ENCODE measurements around the gene PPFIA4. TPM values are rescaled to one million over a fixed set of nuclear protein-coding genes. Genes with fewer than 3 reads are reported as not detected.

Gene PPFIA4
- total and polyA plus RNA-seq, 2 donors (not counting 3 experiments of a cell fraction or from before 2014, with no cell fraction given): 0.17 to 0.22 TPM

DNA sequence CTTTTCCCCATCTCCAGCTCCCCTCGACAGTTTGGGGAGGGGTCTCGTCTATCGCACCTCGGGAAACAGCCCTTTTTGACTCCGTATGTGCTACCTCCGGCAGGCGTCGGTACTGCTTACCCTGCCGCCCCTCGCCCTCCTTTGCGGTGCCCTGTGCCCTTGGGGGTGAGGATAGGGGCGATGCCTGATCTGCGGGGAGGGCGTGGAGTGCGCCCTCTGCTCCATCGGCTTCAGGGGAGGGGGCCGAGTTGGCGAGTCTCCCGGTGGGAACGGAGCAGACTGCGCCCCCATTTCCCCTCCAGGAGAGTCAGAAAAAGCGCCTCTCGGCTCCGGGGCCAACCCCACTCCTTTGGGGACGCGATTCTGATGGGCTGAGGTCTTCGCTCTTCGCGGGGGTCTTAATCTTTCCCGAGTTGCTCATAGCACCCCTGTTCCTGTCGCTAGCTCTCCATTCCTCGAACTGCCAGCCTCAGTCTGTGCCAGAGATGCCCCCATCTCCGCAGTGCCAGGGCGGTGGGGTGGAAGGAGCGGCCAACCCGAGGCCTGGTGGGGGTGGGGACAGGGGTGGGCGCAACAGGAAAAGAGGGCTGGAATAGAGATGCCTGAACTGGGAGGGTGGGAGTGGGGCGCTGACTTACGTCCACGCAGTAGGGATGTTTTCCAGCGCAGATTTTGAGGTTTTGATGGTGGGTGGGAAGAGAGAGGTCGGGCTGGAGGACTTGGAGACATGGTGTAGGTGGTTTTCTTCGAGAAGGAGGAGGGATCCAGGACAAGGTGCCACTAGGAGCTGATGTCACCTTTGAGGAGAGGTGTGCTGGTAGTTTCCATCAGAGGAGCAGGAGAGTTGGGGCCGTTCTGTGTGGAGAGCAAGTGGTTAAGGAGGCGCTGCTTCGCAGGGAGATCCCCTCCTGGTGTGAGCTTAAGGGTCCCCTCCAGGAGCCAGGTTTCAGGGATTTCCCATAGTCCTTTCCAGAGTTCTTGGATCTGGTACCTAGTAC is 674 bp downstream of the PPFIA4 start:
- Histone ChIP-seq H2AFZ (ENCODE audit: low read depth, low read length) (peak overlapping the region; percentile 65), H3K27ac (ENCODE audit: insufficient read depth, low read depth, low read length) (no peak overlapping the region), H3K4me3 (replicated peaks in 1 of 3; ENCODE audit: insufficient read depth in 1 of 3, low read depth in 1 of 3, low read length in 3 of 3) (peak overlapping the region in 2 of 3 experiments; percentile 27 to 30), H4K20me1 (replicated peaks; ENCODE audit: control insufficient read depth, extremely low read depth, insufficient read depth, low read length) (no peaks in the 10 kb centered on the region), H3K36me3 (ENCODE audit: control insufficient read depth in 2 of 2, extremely low read depth in 1 of 2, insufficient read depth in 2 of 2, low read length in 2 of 2) (peaks cover 5 to 6% of the 10 kb centered on the region in 2 experiments), H3K4me1 (ENCODE audit: control insufficient read depth, extremely low read depth, insufficient read depth, low read length) (peaks cover 6% of the 10 kb centered on the region), H3K9ac (replicated peaks; ENCODE audit: extremely low read depth, insufficient read depth, low read length) (no peak overlapping the region), H3K9me3 (replicated peaks; ENCODE audit: control insufficient read depth, insufficient read depth, low read length) (no peaks in the 10 kb centered on the region), H3K9me1 (replicated peaks; ENCODE audit: control insufficient read depth, extremely low read depth, insufficient read depth, low read length) (no peaks in the 10 kb centered on the region), H3K4me2 (ENCODE audit: insufficient read depth, low read length) (peak overlapping the region; percentile 78), H3K27me3 (ENCODE audit: control insufficient read depth in 2 of 2, insufficient read depth in 2 of 2, low read length in 2 of 2) (peaks cover 16 to 26% of the 10 kb centered on the region in 2 experiments), H3K79me2 (ENCODE audit: control insufficient read depth, insufficient read depth, low read length) (no peaks in the 10 kb centered on the region)
- ChIA-PET CTCF (interaction anchor here (0.9 to 4.1 kb wide), 8 partner anchors 13 to 241 kb away, joined by 3 to 35 read pairs (median 6); no protein-coding TSS in a partner anchor), POLR2A (no interaction called here)
- FAIRE-seq (no peak), DNase-seq (ENCODE audit: low read depth, low spot score) (no peak)
- dilution Hi-C loops (cut with MboI; ENCODE audit: extremely low pct_ligation_motif_present, low sequenced_read_pairs) (no loop called here), intact Hi-C loops (cut with micrococcal nuclease) (no loop called here)
- BruUV-seq (replicated peaks): no TSS peak
- no peak for TF ChIP-seq POLR2A (IDR thresholded peaks at IDR 0.05; ENCODE audit: low read depth, low read length)
- TF ChIP-seq GATA2 (IDR thresholded peaks at IDR 0.05; ENCODE audit: insufficient read depth, insufficient read length, low read depth, low read length): no peak
- TF ChIP-seq EZH2 (IDR thresholded peaks at IDR 0.05; ENCODE audit: borderline replicate concordance, low read depth, low read length, severe bottlenecking): peak; percentile 68
- no peak for TF ChIP-seq FOS (IDR thresholded peaks at IDR 0.05; ENCODE audit: borderline replicate concordance, insufficient read depth, low read length)

- Histone ChIP-seq H3K4me3 (replicated peaks in 1 of 3; ENCODE audit: insufficient read depth in 1 of 3, low read depth in 1 of 3, low read length in 3 of 3) (no peak overlapping the region), H3K9ac (replicated peaks; ENCODE audit: extremely low read depth, insufficient read depth, low read length) (no peak overlapping the region), H2AFZ (ENCODE audit: low read depth, low read length) (no peak overlapping the region), H3K4me1 (ENCODE audit: control insufficient read depth, extremely low read depth, insufficient read depth, low read length) (peaks cover 6% of the 10 kb centered on the region), H3K4me2 (ENCODE audit: insufficient read depth, low read length) (no peak overlapping the region), H3K27ac (ENCODE audit: insufficient read depth, low read depth, low read length) (no peak overlapping the region), H3K9me1 (replicated peaks; ENCODE audit: control insufficient read depth, extremely low read depth, insufficient read depth, low read length) (no peaks in the 10 kb centered on the region), H3K36me3 (ENCODE audit: control insufficient read depth in 2 of 2, extremely low read depth in 1 of 2, insufficient read depth in 2 of 2, low read length in 2 of 2) (peaks cover 5 to 6% of the 10 kb centered on the region in 2 experiments), H3K9me3 (replicated peaks; ENCODE audit: control insufficient read depth, insufficient read depth, low read length) (no peaks in the 10 kb centered on the region), H3K79me2 (ENCODE audit: control insufficient read depth, insufficient read depth, low read length) (no peaks in the 10 kb centered on the region), H3K27me3 (ENCODE audit: control insufficient read depth in 2 of 2, insufficient read depth in 2 of 2, low read length in 2 of 2) (peaks cover 19 to 26% of the 10 kb centered on the region in 2 experiments), H4K20me1 (replicated peaks; ENCODE audit: control insufficient read depth, extremely low read depth, insufficient read depth, low read length) (no peaks in the 10 kb centered on the region)
- ChIA-PET CTCF (interaction anchor here (1.0 to 4.1 kb wide), 4 partner anchors 12 to 239 kb away, joined by 3 to 35 read pairs (median 10); no protein-coding TSS in a partner anchor), POLR2A (no interaction called here)
- TF ChIP-seq GATA2 (IDR thresholded peaks at IDR 0.05; ENCODE audit: insufficient read depth, insufficient read length, low read depth, low read length): no peak
- TF ChIP-seq, protein P1, sequence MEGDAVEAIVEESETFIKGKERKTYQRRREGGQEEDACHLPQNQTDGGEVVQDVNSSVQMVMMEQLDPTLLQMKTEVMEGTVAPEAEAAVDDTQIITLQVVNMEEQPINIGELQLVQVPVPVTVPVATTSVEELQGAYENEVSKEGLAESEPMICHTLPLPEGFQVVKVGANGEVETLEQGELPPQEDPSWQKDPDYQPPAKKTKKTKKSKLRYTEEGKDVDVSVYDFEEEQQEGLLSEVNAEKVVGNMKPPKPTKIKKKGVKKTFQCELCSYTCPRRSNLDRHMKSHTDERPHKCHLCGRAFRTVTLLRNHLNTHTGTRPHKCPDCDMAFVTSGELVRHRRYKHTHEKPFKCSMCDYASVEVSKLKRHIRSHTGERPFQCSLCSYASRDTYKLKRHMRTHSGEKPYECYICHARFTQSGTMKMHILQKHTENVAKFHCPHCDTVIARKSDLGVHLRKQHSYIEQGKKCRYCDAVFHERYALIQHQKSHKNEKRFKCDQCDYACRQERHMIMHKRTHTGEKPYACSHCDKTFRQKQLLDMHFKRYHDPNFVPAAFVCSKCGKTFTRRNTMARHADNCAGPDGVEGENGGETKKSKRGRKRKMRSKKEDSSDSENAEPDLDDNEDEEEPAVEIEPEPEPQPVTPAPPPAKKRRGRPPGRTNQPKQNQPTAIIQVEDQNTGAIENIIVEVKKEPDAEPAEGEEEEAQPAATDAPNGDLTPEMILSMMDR (IDR thresholded peaks at IDR 0.05; ENCODE audit: extremely low read depth in 1 of 2, insufficient read depth in 1 of 2, low read depth in 1 of 2, low read length in 2 of 2): no peak
- no peak for TF ChIP-seq POLR2A (IDR thresholded peaks at IDR 0.05; ENCODE audit: low read depth, low read length)
- TF ChIP-seq MYC (IDR thresholded peaks at IDR 0.05; ENCODE audit: low read depth, low read length): no peak
- TF ChIP-seq, protein P2, sequence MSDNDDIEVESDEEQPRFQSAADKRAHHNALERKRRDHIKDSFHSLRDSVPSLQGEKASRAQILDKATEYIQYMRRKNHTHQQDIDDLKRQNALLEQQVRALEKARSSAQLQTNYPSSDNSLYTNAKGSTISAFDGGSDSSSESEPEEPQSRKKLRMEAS (IDR thresholded peaks at IDR 0.05; ENCODE audit: insufficient read depth, insufficient read length): no peak
- TF ChIP-seq POLR2AphosphoS5 (IDR thresholded peaks at IDR 0.05; ENCODE audit: insufficient read depth, low read depth, low read length): no peak
- no peak for TF ChIP-seq JUN (IDR thresholded peaks at IDR 0.05; ENCODE audit: borderline replicate concordance, insufficient read depth, insufficient read length, low read depth)
- no peak for TF ChIP-seq FOS (IDR thresholded peaks at IDR 0.05; ENCODE audit: borderline replicate concordance, insufficient read depth, low read length)
- TF ChIP-seq EZH2 (IDR thresholded peaks at IDR 0.05; ENCODE audit: borderline replicate concordance, low read depth, low read length, severe bottlenecking): no peak
- dilution Hi-C loops (cut with MboI; ENCODE audit: extremely low pct_ligation_motif_present, low sequenced_read_pairs) (no loop called here), intact Hi-C loops (cut with micrococcal nuclease) (no loop called here)
- DNase-seq (ENCODE audit: low read depth, low spot score) (no peak), FAIRE-seq (no peak)
- BruUV-seq (replicated peaks): no TSS peak
Observed at GRCh38 chr1:203028067-203028783, 1.9 kb downstream of the PPFIA4 start.

Data from endothelial cell of umbilical vein (primary cell).